ENCODE measurements around the gene NAA15. TPM values are rescaled to one million over a fixed set of nuclear protein-coding genes. Genes with fewer than 3 reads are reported as not detected.

NAA15 gene
- total RNA-seq, 4 donors from 2014 or later = 23.9 to 34.1 (median 32.2) TPM

DNA sequence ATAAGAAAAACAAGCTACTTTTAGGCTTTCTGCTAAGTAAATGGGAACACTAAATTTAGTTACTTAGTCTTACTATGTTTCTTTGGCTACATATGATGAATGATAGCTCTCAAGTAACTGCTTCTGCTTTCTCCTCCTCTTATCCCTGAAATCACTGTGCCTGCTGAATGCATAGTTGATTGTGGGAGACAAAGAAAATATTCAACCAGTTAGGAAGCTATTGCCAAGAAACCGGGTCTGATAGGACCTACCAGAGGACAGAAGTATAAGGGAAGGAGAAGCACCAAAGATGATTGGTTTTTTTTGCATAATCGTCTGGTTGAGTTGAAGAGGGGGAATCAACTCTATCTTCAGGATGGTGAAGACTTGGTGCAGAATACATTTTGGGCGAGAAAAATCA lies 29.0 kb downstream of the NAA15 start:
- WGBS, 2 donors (ENCODE audit: low coverage in 1 of 2) = 81 to 100% methylated on average over 1 to 3 of the region's 3 CpGs
- Histone ChIP-seq H3K27ac (no peak overlapping the region), H3K27me3 (no peaks in the 10 kb centered on the region), H3K36me3 (peaks cover 0 to 21% of the 10 kb centered on the region in 2 donors), H3K9me3 (no peaks in the 10 kb centered on the region), H3K4me3 (no peak overlapping the region), H3K4me1 (peaks cover 0 to 25% (median 0%) of the 10 kb centered on the region in 3 donors)
- TF ChIP-seq POLR2A (IDR thresholded peaks at IDR 0.05) (no peak), POLR2AphosphoS5 (IDR thresholded peaks at IDR 0.05) (no peak), EP300 (IDR thresholded peaks at IDR 0.05) (no peak)
- TF ChIP-seq, protein P1, sequence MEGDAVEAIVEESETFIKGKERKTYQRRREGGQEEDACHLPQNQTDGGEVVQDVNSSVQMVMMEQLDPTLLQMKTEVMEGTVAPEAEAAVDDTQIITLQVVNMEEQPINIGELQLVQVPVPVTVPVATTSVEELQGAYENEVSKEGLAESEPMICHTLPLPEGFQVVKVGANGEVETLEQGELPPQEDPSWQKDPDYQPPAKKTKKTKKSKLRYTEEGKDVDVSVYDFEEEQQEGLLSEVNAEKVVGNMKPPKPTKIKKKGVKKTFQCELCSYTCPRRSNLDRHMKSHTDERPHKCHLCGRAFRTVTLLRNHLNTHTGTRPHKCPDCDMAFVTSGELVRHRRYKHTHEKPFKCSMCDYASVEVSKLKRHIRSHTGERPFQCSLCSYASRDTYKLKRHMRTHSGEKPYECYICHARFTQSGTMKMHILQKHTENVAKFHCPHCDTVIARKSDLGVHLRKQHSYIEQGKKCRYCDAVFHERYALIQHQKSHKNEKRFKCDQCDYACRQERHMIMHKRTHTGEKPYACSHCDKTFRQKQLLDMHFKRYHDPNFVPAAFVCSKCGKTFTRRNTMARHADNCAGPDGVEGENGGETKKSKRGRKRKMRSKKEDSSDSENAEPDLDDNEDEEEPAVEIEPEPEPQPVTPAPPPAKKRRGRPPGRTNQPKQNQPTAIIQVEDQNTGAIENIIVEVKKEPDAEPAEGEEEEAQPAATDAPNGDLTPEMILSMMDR (IDR thresholded peaks at IDR 0.05) = no peak
- no peak for ATAC-seq

- TF ChIP-seq POLR2AphosphoS5 (IDR thresholded peaks at IDR 0.05) = no peak
- TF ChIP-seq EP300 (IDR thresholded peaks at IDR 0.05) = no peak
- TF ChIP-seq, protein P1 (IDR thresholded peaks at IDR 0.05) = no peak
- TF ChIP-seq POLR2A (IDR thresholded peaks at IDR 0.05) = no peak
- no peaks in the 10 kb centered on the region for H3K9me3 ChIP-seq
- 100% methylated on average over 1 of the region's 1 CpG; no CpG with 5 or more reads in 1 of the 2 donors for WGBS, 2 donors (ENCODE audit: low coverage in 1 of 2)
These were observed 29.9 kb downstream of the NAA15 start for GRCh38 chr4:139331185-139331584.

GRCh38 chr4:139333046-139333445 lies 31.7 kb downstream of the NAA15 start:
- Histone ChIP-seq H3K36me3 (peaks cover 0 to 26% of the 10 kb centered on the region in 2 donors), H3K27ac (no peak overlapping the region), H3K27me3 (no peaks in the 10 kb centered on the region), H3K9me3 (no peaks in the 10 kb centered on the region), H3K4me3 (no peak overlapping the region), H3K4me1 (peaks cover 0 to 28% (median 0%) of the 10 kb centered on the region in 3 donors)
- WGBS, 2 donors (ENCODE audit: low coverage in 1 of 2) = 89 to 90% methylated on average over 2 of the region's 2 CpGs
- no peak for ATAC-seq
- TF ChIP-seq EP300 (IDR thresholded peaks at IDR 0.05) (no peak), POLR2AphosphoS5 (IDR thresholded peaks at IDR 0.05) (no peak), POLR2A (IDR thresholded peaks at IDR 0.05) (no peak)
- TF ChIP-seq, protein P1 (IDR thresholded peaks at IDR 0.05) = no peak

More at GRCh38 chr4:139331185-139331584, 29.9 kb downstream of the NAA15 start:
- H3K4me3 ChIP-seq = no peak overlapping the region
- H3K36me3 ChIP-seq = peaks cover 0 to 26% of the 10 kb centered on the region in 2 donors
- H3K4me1 ChIP-seq = peaks cover 0 to 22% (median 0%) of the 10 kb centered on the region in 3 donors
- ATAC-seq = no peak
- H3K27ac ChIP-seq = no peak overlapping the region
- H3K27me3 ChIP-seq = no peaks in the 10 kb centered on the region

- ATAC-seq = no peak
These were observed 36.3 kb downstream of the NAA15 start for GRCh38 chr4:139337612-139338011.

DNA sequence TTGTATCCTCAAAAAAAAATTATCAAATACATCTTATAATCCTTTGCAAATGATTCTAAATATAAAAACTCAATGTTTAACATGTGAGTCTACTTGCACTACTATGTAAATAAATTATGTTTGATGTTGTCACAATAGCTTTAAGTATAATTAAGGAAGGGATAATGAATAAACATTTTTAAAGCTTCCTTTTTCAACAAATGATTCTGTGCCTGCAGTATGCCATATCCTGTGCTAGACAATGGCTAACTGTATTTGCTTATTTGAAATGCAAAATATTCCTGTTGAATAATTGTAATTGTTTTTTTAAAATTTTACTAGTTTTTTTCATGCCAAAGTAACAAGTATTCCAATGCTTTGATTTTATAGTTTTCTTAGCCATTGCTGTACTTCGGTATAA lies 60.0 kb downstream of the NAA15 start:
- peaks cover 0 to 88% of the 10 kb centered on the region in 2 donors for H3K36me3 ChIP-seq

More at GRCh38 chr4:139337612-139338011, 36.3 kb downstream of the NAA15 start:
- Histone ChIP-seq H3K9me3 (no peaks in the 10 kb centered on the region), H3K4me1 (peaks cover 0 to 12% (median 0%) of the 10 kb centered on the region in 3 donors), H3K27ac (no peak overlapping the region), H3K27me3 (no peaks in the 10 kb centered on the region), H3K4me3 (no peak overlapping the region), H3K36me3 (peaks cover 0 to 43% of the 10 kb centered on the region in 2 donors)
- no peak for TF ChIP-seq POLR2AphosphoS5 (IDR thresholded peaks at IDR 0.05)
- no peak for TF ChIP-seq POLR2A (IDR thresholded peaks at IDR 0.05)
- no peak for TF ChIP-seq EP300 (IDR thresholded peaks at IDR 0.05)
- TF ChIP-seq, protein P1 (IDR thresholded peaks at IDR 0.05) = no peak

More for the DNA sequence above, 60.0 kb downstream of the NAA15 start:
- WGBS, 2 donors (ENCODE audit: low coverage in 1 of 2) = 90 to 93% methylated on average over 1 of the region's 1 CpG
- ATAC-seq = no peak
- no peaks in the 10 kb centered on the region for H3K4me1 ChIP-seq
- H3K4me3 ChIP-seq = no peak overlapping the region
- H3K27me3 ChIP-seq = no peaks in the 10 kb centered on the region
- TF ChIP-seq POLR2AphosphoS5 (IDR thresholded peaks at IDR 0.05) (no peak), EP300 (IDR thresholded peaks at IDR 0.05) (no peak), POLR2A (IDR thresholded peaks at IDR 0.05) (no peak)
- TF ChIP-seq, protein P1 (IDR thresholded peaks at IDR 0.05) = no peak
- H3K27ac ChIP-seq = no peak overlapping the region
- no peaks in the 10 kb centered on the region for H3K9me3 ChIP-seq

Measured in gastroesophageal sphincter (tissue), 4 donors.